HL-60/S4 (cell line): Measurements from ENCODE around the gene WASF3.

Source experiments
- in situ Hi-C: fragments of 300-500 bp; cut with MboI; formaldehyde crosslinking; loops from 2 replicates; pipeline ENCODE4 v1.14.3; 2022; ENCODE audit warnings: low sequenced_read_pairs

WASF3 gene

GRCh38 chr13:26544707-26545106 lies 12.8 kb upstream of the WASF3 start:
- in situ Hi-C loops: no loop called here

GRCh38 chr13:26548205-26548765 lies 9.2 kb upstream of the WASF3 start:
- in situ Hi-C loops: no loop called here

GRCh38 chr13:26549713-26550112 lies 7.8 kb upstream of the WASF3 start:
- in situ Hi-C loops: no loop called here

- in situ Hi-C loops: no loop called here
Observed at GRCh38 chr13:26551255-26551860, 6.1 kb upstream of the WASF3 start.

- in situ Hi-C loops: no loop called here
Observed at GRCh38 chr13:26555413-26555812, 2.1 kb upstream of the WASF3 start.

- in situ Hi-C loops: no loop called here
Observed at GRCh38 chr13:26557051-26557392, 461 bp upstream of the WASF3 start.

GRCh38 chr13:26558074-26558805 lies 757 bp downstream of the WASF3 start:
- in situ Hi-C loops: no loop called here

GRCh38 chr13:26558987-26559386 lies 1.5 kb downstream of the WASF3 start:
- in situ Hi-C loops: no loop called here

- in situ Hi-C loops: no loop called here
Observed at GRCh38 chr13:26560456-26560855, 3.0 kb downstream of the WASF3 start.

- in situ Hi-C loops: no loop called here
Observed at GRCh38 chr13:26561067-26561466, 3.6 kb downstream of the WASF3 start.

- in situ Hi-C loops: no loop called here
Observed at GRCh38 chr13:26561651-26562511, 4.4 kb downstream of the WASF3 start.

GRCh38 chr13:26562512-26562890 lies 5.0 kb downstream of the WASF3 start:
- in situ Hi-C loops: no loop called here

GRCh38 chr13:26563713-26564112 lies 6.2 kb downstream of the WASF3 start:
- in situ Hi-C loops: no loop called here

GRCh38 chr13:26568132-26568815 lies 10.8 kb downstream of the WASF3 start:
- in situ Hi-C loops: no loop called here

- in situ Hi-C loops: no loop called here
Observed at GRCh38 chr13:26571518-26571917, 14.0 kb downstream of the WASF3 start.

GRCh38 chr13:26575244-26575643 lies 17.8 kb downstream of the WASF3 start:
- in situ Hi-C loops: no loop called here

GRCh38 chr13:26579580-26579979 lies 22.1 kb downstream of the WASF3 start:
- in situ Hi-C loops: no loop called here

GRCh38 chr13:26583662-26584061 lies 26.2 kb downstream of the WASF3 start:
- in situ Hi-C loops: no loop called here

- in situ Hi-C loops: no loop called here
Observed at GRCh38 chr13:26584713-26585112, 27.2 kb downstream of the WASF3 start.

- in situ Hi-C loops: no loop called here
Observed at GRCh38 chr13:26585136-26585535, 27.7 kb downstream of the WASF3 start.

GRCh38 chr13:26587251-26587650 lies 29.8 kb downstream of the WASF3 start:
- in situ Hi-C loops: no loop called here
